RKO (cell line): ENCODE results near the gene DYNLRB1.
"Not testable (repeated sequence)": the region's sequence is repeated elsewhere in the genome, so short reads cannot be mapped to it uniquely, and the experiment has no call there.

ENCODE experiments used
- DNase-seq: peaks from one replicate; pipeline ENCODE4 v3.0.0-alpha.2; 2016; ENCODE audit warnings: low spot score

DYNLRB1 gene

DNA sequence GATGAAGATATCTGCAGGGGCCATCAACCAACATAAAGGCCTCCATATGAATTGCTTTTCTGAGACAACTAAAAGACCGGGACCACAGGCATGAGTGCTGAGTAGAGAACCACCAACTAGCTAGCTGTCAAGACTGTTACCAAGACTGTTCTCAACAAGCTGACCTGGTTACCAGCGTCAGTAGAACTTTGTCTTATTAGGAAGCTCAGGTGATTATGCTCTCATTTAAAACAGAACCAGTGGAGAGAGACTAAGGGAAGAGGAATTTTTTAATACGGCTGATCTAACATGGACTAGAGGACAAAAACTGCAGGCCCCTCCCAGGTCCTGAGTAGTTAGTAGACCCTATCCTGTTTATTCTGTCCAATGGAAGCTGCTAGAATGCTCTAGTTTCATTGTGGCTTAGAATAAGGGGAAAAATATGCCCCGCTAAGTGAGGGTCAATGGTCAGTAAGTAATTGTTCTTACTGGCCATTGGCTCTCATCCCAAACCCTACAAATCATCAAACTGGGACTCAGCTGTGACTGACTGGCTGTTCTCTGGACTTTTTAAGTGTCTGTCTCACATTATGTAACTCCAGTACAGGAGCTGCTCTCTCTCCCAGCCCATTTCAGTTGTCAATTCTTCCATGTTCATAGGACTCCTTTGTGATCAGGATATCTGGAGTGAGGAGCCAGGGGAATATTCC is 3.8 kb upstream of the DYNLRB1 start:
- no peak for DNase-seq

DNA sequence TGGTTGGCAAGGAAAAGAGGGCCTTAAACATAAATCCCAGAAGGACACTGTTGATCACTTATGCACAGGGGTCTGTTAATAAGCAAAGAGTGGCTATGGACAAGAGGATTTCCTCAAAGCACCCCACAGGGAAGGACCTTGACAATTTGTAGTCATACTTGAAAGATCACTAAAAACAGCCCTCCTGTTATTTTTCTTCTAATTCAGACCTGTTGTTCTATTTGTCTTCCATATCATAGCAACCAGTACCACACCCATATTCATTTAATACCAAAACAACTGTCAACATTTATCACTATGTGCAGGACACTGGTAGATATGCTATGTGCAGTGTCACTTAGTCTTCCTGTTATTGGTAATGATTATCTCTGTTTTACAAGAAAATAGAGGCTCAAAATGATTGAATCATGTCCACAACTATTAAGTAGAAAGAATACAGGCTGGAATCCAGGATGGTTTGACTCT is 3.2 kb upstream of the DYNLRB1 start:
- no peak for DNase-seq

GRCh38 chr20:34514034-34514433 is 2.2 kb upstream of the DYNLRB1 start:
- not testable (repeated sequence) for DNase-seq

DNA sequence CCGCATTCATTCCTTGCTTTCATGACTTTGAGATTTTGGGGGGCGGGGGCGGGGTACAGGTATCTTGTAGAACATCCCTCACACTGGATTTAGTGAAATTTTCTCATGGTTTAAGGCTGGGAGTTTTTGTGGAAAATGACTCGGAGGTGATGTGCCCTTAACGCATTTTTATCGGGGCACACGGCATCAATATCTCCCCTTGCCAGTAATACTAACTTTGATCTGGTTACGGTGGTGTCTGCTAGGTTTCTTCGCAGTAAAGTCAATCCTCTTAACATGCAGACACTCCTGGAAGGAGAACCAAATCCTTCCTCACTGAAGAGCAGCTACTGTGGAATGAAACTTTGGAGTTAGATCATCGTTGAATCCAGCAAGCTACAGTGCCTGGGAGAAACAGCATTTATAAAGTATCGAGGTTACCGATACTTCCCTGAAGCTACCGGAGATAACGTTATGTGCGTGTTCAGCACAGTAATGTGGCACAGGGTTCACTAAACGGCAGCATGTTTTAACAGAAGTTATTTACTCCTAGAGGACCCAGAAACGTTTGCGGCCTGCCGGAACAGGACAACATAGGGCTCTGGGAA is 1.2 kb upstream of the DYNLRB1 start:
- no peak for DNase-seq

DNA sequence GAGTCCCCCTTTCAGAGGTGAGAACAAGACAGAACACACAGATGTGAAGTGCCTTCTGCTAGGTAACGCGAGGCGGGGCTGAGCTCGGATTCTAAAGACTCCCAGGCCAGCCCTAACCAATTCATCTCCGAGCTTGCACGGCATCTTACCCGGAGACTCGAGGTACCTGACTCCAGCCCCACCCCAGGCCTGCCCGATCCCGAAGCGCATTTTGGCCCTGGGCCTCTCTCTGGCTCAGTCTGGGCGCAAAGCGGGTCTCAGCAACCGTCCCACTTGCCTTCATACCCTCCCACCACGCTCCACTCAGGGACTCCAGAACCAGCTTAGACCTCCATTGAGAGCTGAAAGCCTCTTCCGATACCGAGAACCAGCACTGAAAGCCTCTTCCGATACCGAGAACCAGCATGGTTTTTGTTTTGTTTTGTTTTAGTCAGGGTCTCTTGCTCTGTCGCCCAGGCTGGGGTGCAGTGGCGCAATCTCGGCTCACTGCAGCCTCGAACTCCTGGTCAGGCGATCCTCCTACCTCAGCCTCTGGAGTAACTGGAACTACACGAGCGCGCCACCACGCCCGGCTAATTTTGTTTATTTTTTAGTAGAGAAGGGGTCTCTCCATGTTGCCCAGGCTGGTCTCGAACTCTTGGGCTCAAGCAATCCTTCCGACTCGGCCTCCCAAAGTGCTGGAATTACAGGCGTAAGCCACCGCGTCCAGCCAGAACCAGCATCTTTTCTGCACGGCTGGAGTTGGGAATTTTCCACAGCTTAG is 557 bp upstream of the DYNLRB1 start:
- DNase-seq = peak; percentile 85

- peak; percentile 48 for DNase-seq
These were observed 888 bp downstream of the DYNLRB1 start for GRCh38 chr20:34517114-34517505.

DNA sequence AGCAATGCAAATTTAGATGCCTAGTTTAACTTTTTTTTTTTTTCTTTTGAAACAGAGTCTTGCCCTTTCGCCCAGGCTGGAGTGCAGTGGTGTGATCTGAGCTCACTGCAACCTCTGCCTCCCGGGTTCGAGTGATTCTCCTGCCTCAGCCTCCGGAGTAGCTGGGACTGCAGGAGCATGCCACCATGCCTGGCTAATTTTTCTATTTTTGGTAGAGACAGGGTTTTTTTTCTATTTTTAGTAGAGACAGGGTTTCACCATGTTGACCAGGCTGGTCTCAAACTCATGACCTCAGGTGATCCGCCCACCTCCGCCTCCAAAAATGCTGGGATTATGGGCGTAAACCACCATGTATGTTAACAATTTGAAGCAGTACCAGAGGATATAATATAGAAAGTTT is 2.6 kb downstream of the DYNLRB1 start:
- DNase-seq = not testable (repeated sequence)

DNA sequence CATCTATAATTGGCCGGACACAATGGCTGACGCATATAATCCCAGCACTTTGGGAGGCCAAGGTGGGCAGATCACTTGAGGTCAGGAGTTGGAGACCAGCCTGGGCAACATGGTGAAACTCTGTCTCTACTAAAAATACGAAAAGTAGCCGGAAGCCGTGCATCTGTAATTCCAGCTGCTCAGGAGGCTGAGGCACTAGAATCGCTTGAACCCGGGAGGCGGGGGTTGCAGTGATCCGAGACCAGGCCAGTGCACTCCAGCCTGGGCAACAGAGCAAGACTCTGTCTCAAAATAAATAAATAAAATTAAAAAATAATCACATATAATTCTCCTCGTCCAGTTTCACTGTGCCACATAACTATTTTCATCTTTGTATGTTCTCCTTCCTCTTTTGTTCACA is 3.6 kb downstream of the DYNLRB1 start:
- DNase-seq = not testable (repeated sequence)

- peak; percentile 47 for DNase-seq
These were observed 7.0 kb downstream of the DYNLRB1 start for GRCh38 chr20:34522969-34523871.

DNA sequence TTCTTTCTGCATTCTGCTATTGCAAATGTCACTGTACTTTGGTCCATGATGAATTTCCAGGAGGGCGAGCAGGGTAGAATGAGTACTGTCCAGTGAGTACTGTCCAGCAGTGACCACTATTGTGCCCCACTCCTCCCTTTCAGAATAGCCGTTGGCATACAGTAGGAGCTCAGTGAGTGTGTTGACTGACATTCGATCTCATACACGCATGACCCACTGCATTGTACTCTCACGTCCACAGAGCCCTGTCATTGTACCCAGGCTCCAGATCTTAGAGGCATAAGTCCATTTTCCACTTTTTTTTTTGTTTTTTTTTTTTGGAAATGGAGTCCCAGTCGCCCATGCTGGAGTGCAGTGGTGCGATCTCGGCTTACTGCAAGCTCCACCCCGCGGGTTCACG is 8.2 kb downstream of the DYNLRB1 start:
- no peak for DNase-seq

- DNase-seq = no peak
These were observed 9.1 kb downstream of the DYNLRB1 start for GRCh38 chr20:34525342-34525708.

GRCh38 chr20:34525709-34526416 is 9.6 kb downstream of the DYNLRB1 start:
- peak; percentile 84 for DNase-seq

DNA sequence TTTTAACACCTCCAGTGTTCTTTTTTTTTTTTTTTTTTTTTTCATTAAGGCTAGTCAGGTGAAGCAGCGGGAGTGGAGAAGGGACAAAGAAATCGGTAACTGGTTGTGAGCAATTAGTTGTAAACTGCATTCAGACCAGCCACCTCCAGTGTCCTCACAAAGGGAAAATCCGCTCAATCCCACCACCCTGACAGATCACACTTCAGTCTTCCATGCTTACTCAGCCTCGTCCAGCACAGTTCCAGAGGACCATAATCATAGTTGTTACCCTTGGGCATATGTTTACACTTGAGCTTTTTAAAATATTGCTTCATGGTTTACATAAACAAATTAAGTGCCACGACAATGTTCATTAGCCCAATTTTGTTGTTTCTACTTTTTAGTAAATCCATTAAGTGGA is 10.2 kb downstream of the DYNLRB1 start:
- no peak for DNase-seq

GRCh38 chr20:34527016-34527415 is 10.8 kb downstream of the DYNLRB1 start:
- DNase-seq = no peak

DNA sequence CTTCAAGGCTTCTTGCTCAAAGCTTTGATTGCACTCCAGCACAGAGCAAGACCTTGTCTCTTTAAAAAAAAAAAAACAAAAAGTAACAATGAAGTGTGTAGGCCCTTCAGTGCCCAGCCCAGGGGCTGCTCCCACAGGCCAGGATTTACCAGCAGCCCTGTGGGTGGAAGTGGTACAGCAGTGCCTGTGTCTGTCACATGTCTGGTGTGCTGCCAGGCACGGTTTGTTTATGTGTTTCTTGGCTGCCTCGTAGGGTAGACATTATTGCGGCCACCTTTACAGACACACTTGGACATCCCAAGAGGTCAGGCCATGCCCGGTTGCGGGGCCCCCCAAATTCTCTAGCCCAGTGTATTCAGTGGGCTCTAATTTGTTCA is 12.7 kb downstream of the DYNLRB1 start:
- no peak for DNase-seq

GRCh38 chr20:34529742-34530141 is 13.5 kb downstream of the DYNLRB1 start:
- DNase-seq = no peak

DNA sequence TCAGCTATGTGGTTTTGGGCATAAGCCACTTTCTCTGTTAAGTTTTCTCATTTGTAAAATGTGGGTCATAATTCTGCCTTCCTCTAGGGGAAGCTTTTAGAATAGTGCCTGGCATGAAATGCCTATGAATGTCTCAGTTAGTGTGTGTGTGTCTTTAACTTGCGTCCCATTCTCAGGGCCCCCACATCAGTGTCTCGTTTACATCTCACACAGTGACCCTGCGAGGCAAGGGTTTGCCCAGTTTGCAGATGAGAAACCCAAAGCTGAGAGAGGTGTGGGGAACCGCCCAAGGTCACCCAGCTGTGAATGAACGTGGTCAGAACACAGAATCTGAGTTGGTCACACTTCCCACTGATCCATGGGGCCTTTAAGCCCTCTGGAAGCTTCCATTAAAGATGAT is 14.1 kb downstream of the DYNLRB1 start:
- DNase-seq = no peak

- DNase-seq = no peak
These were observed 15.5 kb downstream of the DYNLRB1 start for GRCh38 chr20:34531608-34532265.

GRCh38 chr20:34532320-34532719 is 16.1 kb downstream of the DYNLRB1 start:
- no peak for DNase-seq

- DNase-seq = no peak
These were observed 16.5 kb downstream of the DYNLRB1 start for GRCh38 chr20:34532756-34533155.
